ENCODE results near the gene SLC38A10. TPM values are rescaled to one million over a fixed set of nuclear protein-coding genes. Genes with fewer than 3 reads are reported as not detected.
A peak's percentile ranks its signal among the peaks of the same experiment; 100 is the strongest.

SLC38A10 gene
- total RNA-seq, 1 donor from 2014 or later: 26.1 TPM

DNA sequence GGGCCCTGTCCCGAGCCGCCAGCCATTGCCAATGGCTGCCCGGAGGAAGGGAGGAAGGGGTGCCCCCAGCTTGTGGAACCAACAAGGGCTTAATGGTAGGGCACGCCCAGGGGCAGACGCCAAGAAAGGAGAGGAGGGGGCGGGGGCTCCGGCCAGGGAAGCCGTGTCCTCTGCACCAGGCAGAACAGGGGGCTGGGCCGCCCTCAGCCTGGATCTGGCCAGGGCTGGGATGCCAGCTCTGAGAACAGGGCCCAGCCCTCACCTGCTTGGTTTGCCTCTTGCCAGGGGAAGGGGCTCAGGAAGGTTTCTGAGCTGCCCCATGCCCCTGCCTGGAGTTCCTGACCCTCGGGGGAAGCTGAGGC, 35.8 kb upstream of the SLC38A10 start:
- H3K4me1 ChIP-seq (ENCODE audit: control insufficient read depth in 3 of 3, insufficient read depth in 3 of 3, low read length in 3 of 3): peaks cover 53 to 76% (median 68%) of the 10 kb centered on the region in 3 donors
- H3K27me3 ChIP-seq (ENCODE audit: control insufficient read depth in 3 of 3, insufficient read depth in 3 of 3, low read length in 3 of 3): no peaks in the 10 kb centered on the region
- peak overlapping the region; percentile 94 for H3K27ac ChIP-seq (ENCODE audit: low read depth, low read length)

DNA sequence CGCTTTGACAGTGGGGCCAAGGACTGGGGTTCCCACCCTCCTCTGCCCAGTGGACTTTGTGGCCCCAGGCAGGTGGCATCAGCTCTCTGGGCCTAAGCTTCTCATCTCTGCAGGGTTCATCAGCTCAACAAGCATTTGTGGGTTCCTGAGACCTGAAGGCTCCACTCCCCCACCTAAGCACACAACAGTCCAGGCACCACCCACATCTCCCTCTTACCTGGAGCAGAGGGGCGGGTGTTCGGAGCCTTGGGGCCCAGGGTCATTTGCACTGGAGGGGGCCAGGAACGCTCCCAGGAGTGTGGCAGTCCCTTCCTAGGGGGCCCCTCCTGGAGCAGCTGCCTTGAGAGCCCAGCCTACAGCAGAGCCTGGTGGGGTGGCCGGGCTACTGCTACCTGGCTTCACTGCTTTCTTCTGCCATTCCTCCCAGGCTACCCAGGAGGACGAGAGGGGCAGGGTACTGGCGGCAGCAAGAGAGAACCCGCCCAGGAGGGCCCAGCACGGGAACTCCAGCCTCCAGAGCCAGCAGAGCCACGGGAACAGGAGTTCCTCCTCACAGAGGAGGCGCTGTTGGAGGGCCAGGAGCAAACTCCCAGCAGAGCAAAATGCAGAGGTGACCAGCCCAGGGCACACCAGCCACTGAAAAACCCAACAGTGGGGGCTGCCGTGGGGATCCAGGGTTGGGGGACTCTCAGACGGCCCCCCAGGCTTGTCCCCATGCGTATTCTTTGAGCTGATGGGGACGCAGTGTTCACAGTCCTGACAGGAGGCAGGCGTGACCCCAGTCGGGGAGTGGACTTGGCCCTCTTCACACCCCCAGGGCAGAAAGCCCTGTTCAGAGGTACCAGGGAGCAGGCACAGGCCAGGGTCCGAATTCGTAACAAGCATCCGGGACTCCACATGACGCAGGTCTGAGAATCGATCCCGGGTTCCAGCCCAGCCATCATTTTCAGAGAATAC, 35.1 kb upstream of the SLC38A10 start:
- Histone ChIP-seq H3K9ac (ENCODE audit: low read depth in 1 of 3, low read length in 3 of 3) (peak overlapping the region; percentile 52 to 76 (median 62)), H3K27me3 (ENCODE audit: control insufficient read depth in 3 of 3, insufficient read depth in 3 of 3, low read length in 3 of 3) (no peaks in the 10 kb centered on the region), H3K36me3 (ENCODE audit: control insufficient read depth in 3 of 3, insufficient read depth in 3 of 3, low read length in 3 of 3) (no peaks in the 10 kb centered on the region), H3K4me1 (ENCODE audit: control insufficient read depth in 3 of 3, insufficient read depth in 3 of 3, low read length in 3 of 3) (peaks cover 57 to 77% (median 71%) of the 10 kb centered on the region in 3 donors), H3K9me3 (ENCODE audit: control insufficient read depth in 3 of 3, low read length in 3 of 3) (no peaks in the 10 kb centered on the region), H3K27ac (ENCODE audit: low read depth, low read length) (peak overlapping the region; percentile 94), H3K4me3 (ENCODE audit: low read length in 3 of 3) (peak overlapping the region in 2 of 3 donors; percentile 32 to 43)

More for the DNA sequence above, 35.8 kb upstream of the SLC38A10 start:
- H3K36me3 ChIP-seq (ENCODE audit: control insufficient read depth in 3 of 3, insufficient read depth in 3 of 3, low read length in 3 of 3): no peaks in the 10 kb centered on the region
- H3K9me3 ChIP-seq (ENCODE audit: control insufficient read depth in 3 of 3, low read length in 3 of 3): no peaks in the 10 kb centered on the region
- peak overlapping the region in 2 of 3 donors; percentile 62 to 76 for H3K9ac ChIP-seq (ENCODE audit: low read depth in 1 of 3, low read length in 3 of 3)
- H3K4me3 ChIP-seq (ENCODE audit: low read length in 3 of 3): no peak overlapping the region

DNA sequence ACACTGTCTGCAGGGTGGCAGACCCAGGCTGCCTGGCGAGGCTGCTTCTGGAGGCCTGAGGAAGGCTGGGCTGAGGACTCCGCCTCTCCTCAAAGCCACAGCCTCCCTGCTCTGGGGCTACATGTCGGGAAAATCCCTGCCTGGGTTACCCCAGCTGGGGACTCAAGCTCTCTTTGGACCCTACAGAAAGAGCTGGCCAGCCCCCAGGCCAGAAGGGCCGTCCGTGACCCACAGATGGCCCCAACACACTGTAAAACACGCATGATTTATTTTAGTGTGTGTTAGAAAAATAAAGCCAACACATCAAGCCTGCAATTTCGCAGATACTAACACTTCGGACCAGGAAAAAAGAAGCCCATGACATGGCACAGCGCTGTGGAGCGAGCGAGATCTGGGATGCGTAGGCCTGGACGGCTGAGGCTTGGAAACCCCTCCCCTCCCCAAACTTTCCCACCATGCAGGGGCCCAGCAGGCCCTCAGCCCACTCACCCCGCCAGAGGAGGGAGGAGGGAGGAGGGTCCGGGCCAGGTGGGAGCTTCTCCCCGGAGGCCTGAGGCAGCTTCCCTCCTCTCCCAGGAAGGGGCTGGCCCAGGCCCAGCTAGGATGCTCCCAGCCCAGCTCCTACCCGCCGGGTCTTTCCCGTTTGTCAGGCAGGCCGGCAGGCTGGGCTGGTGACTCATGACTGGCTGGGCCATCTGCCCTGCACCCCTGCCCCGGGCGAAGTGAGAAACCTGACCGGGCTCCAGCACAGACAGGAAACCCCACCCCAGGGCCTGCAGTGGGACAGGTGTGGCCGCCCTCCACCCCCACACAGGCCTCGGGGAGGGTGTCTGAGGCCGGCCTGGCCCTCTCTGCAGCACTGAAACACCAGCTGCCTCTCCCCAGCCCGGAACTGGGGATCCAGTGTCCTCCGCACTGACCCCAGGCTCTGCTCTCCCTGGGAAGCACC, 34.1 kb upstream of the SLC38A10 start:
- no peaks in the 10 kb centered on the region for H3K9me3 ChIP-seq (ENCODE audit: control insufficient read depth in 3 of 3, low read length in 3 of 3)
- peak overlapping the region; percentile 94 for H3K27ac ChIP-seq (ENCODE audit: low read depth, low read length)
- no peaks in the 10 kb centered on the region for H3K27me3 ChIP-seq (ENCODE audit: control insufficient read depth in 3 of 3, insufficient read depth in 3 of 3, low read length in 3 of 3)
- H3K9ac ChIP-seq (ENCODE audit: low read depth in 1 of 3, low read length in 3 of 3): peak overlapping the region; percentile 73 to 77 (median 76)
- H3K36me3 ChIP-seq (ENCODE audit: control insufficient read depth in 3 of 3, insufficient read depth in 3 of 3, low read length in 3 of 3): no peaks in the 10 kb centered on the region
- H3K4me1 ChIP-seq (ENCODE audit: control insufficient read depth in 3 of 3, insufficient read depth in 3 of 3, low read length in 3 of 3): peaks cover 51 to 75% (median 67%) of the 10 kb centered on the region in 3 donors
- H3K4me3 ChIP-seq (ENCODE audit: low read length in 3 of 3): peak overlapping the region; percentile 9 to 57 (median 45)

- H3K27ac ChIP-seq (ENCODE audit: low read depth, low read length): peak overlapping the region; percentile 94
- peak overlapping the region; percentile 73 to 77 (median 76) for H3K9ac ChIP-seq (ENCODE audit: low read depth in 1 of 3, low read length in 3 of 3)
- H3K4me1 ChIP-seq (ENCODE audit: control insufficient read depth in 3 of 3, insufficient read depth in 3 of 3, low read length in 3 of 3): peaks cover 45 to 71% (median 65%) of the 10 kb centered on the region in 3 donors
- H3K27me3 ChIP-seq (ENCODE audit: control insufficient read depth in 3 of 3, insufficient read depth in 3 of 3, low read length in 3 of 3): no peaks in the 10 kb centered on the region
- H3K36me3 ChIP-seq (ENCODE audit: control insufficient read depth in 3 of 3, insufficient read depth in 3 of 3, low read length in 3 of 3): no peaks in the 10 kb centered on the region
- no peak overlapping the region for H3K4me3 ChIP-seq (ENCODE audit: low read length in 3 of 3)
- H3K9me3 ChIP-seq (ENCODE audit: control insufficient read depth in 3 of 3, low read length in 3 of 3): no peaks in the 10 kb centered on the region
Measured at GRCh38 chr17:81328489-81328888, 33.4 kb upstream of the SLC38A10 start.

- Histone ChIP-seq H3K36me3 (ENCODE audit: control insufficient read depth in 3 of 3, insufficient read depth in 3 of 3, low read length in 3 of 3) (no peaks in the 10 kb centered on the region), H3K27me3 (ENCODE audit: control insufficient read depth in 3 of 3, insufficient read depth in 3 of 3, low read length in 3 of 3) (no peaks in the 10 kb centered on the region), H3K9me3 (ENCODE audit: control insufficient read depth in 3 of 3, low read length in 3 of 3) (no peaks in the 10 kb centered on the region), H3K9ac (ENCODE audit: low read depth in 1 of 3, low read length in 3 of 3) (no peak overlapping the region), H3K4me3 (ENCODE audit: low read length in 3 of 3) (no peak overlapping the region), H3K4me1 (ENCODE audit: control insufficient read depth in 3 of 3, insufficient read depth in 3 of 3, low read length in 3 of 3) (peaks cover 45 to 63% (median 62%) of the 10 kb centered on the region in 3 donors), H3K27ac (ENCODE audit: low read depth, low read length) (peak overlapping the region; percentile 94)
Measured at GRCh38 chr17:81325714-81326358, 30.7 kb upstream of the SLC38A10 start.

- Histone ChIP-seq H3K9ac (ENCODE audit: low read depth in 1 of 3, low read length in 3 of 3) (peak overlapping the region in 1 of 3 donors; percentile 60), H3K36me3 (ENCODE audit: control insufficient read depth in 3 of 3, insufficient read depth in 3 of 3, low read length in 3 of 3) (no peaks in the 10 kb centered on the region), H3K4me3 (ENCODE audit: low read length in 3 of 3) (no peak overlapping the region), H3K4me1 (ENCODE audit: control insufficient read depth in 3 of 3, insufficient read depth in 3 of 3, low read length in 3 of 3) (peaks cover 40 to 55% (median 54%) of the 10 kb centered on the region in 3 donors), H3K27me3 (ENCODE audit: control insufficient read depth in 3 of 3, insufficient read depth in 3 of 3, low read length in 3 of 3) (no peaks in the 10 kb centered on the region), H3K27ac (ENCODE audit: low read depth, low read length) (peak overlapping the region; percentile 94), H3K9me3 (ENCODE audit: control insufficient read depth in 3 of 3, low read length in 3 of 3) (no peaks in the 10 kb centered on the region)
Measured at GRCh38 chr17:81324851-81325713, 30.0 kb upstream of the SLC38A10 start.

GRCh38 chr17:81324177-81324850, 29.2 kb upstream of the SLC38A10 start:
- Histone ChIP-seq H3K9me3 (ENCODE audit: control insufficient read depth in 3 of 3, low read length in 3 of 3) (no peaks in the 10 kb centered on the region), H3K27ac (ENCODE audit: low read depth, low read length) (no peak overlapping the region), H3K36me3 (ENCODE audit: control insufficient read depth in 3 of 3, insufficient read depth in 3 of 3, low read length in 3 of 3) (no peaks in the 10 kb centered on the region), H3K27me3 (ENCODE audit: control insufficient read depth in 3 of 3, insufficient read depth in 3 of 3, low read length in 3 of 3) (no peaks in the 10 kb centered on the region), H3K4me1 (ENCODE audit: control insufficient read depth in 3 of 3, insufficient read depth in 3 of 3, low read length in 3 of 3) (peaks cover 33 to 48% (median 47%) of the 10 kb centered on the region in 3 donors), H3K9ac (ENCODE audit: low read depth in 1 of 3, low read length in 3 of 3) (peak overlapping the region in 1 of 3 donors; percentile 60), H3K4me3 (ENCODE audit: low read length in 3 of 3) (no peak overlapping the region)

GRCh38 chr17:81323411-81323868, 28.3 kb upstream of the SLC38A10 start:
- Histone ChIP-seq H3K27ac (ENCODE audit: low read depth, low read length) (no peak overlapping the region), H3K9ac (ENCODE audit: low read depth in 1 of 3, low read length in 3 of 3) (no peak overlapping the region), H3K4me1 (ENCODE audit: control insufficient read depth in 3 of 3, insufficient read depth in 3 of 3, low read length in 3 of 3) (peaks cover 25 to 39% (median 38%) of the 10 kb centered on the region in 3 donors), H3K9me3 (ENCODE audit: control insufficient read depth in 3 of 3, low read length in 3 of 3) (no peaks in the 10 kb centered on the region), H3K36me3 (ENCODE audit: control insufficient read depth in 3 of 3, insufficient read depth in 3 of 3, low read length in 3 of 3) (no peaks in the 10 kb centered on the region), H3K27me3 (ENCODE audit: control insufficient read depth in 3 of 3, insufficient read depth in 3 of 3, low read length in 3 of 3) (no peaks in the 10 kb centered on the region), H3K4me3 (ENCODE audit: low read length in 3 of 3) (no peak overlapping the region)

Data from skeletal muscle tissue (tissue), 4 donors.